GM18502 (cell line): ENCODE results near the gene ARHGAP26.

Experiments used
- ATAC-seq: cut with Tn5 transposase; IDR thresholded peaks from one replicate; pipeline ENCODE4 v1.9.1; 2021; ENCODE audit warnings: mild to moderate bottlenecking; ENCODE audit not compliant: unreplicated experiment, poor library complexity

Gene ARHGAP26

GRCh38 chr5:143119291-143119769 lies 349.2 kb downstream of the ARHGAP26 start:
- peak; percentile 66 for ATAC-seq

GRCh38 chr5:143119881-143120341 lies 349.7 kb downstream of the ARHGAP26 start:
- ATAC-seq, result no peak

GRCh38 chr5:143120460-143121134 lies 350.4 kb downstream of the ARHGAP26 start:
- ATAC-seq, result no peak

GRCh38 chr5:143121135-143121475 lies 350.9 kb downstream of the ARHGAP26 start:
- no peak for ATAC-seq

- peak; percentile 48 for ATAC-seq
Observed at GRCh38 chr5:143124593-143124992, 354.4 kb downstream of the ARHGAP26 start.

- no peak for ATAC-seq
Observed at GRCh38 chr5:143126174-143127019, 356.2 kb downstream of the ARHGAP26 start.

- ATAC-seq, result no peak
Observed at GRCh38 chr5:143128412-143129071, 358.4 kb downstream of the ARHGAP26 start.

- no peak for ATAC-seq
Observed at GRCh38 chr5:143129203-143129602, 359.0 kb downstream of the ARHGAP26 start.

- ATAC-seq, result no peak
Observed at GRCh38 chr5:143129910-143130612, 359.9 kb downstream of the ARHGAP26 start.

- no peak for ATAC-seq
Observed at GRCh38 chr5:143130613-143131305, 360.6 kb downstream of the ARHGAP26 start.

- ATAC-seq, result peak; percentile 57
Observed at GRCh38 chr5:143131972-143132371, 361.8 kb downstream of the ARHGAP26 start.

GRCh38 chr5:143132739-143133138 lies 362.6 kb downstream of the ARHGAP26 start:
- ATAC-seq, result no peak

GRCh38 chr5:143133721-143134120 lies 363.5 kb downstream of the ARHGAP26 start:
- ATAC-seq, result no peak

GRCh38 chr5:143134269-143134668 lies 364.1 kb downstream of the ARHGAP26 start:
- ATAC-seq, result no peak

- peak; percentile 72 for ATAC-seq
Observed at GRCh38 chr5:143134900-143135299, 364.7 kb downstream of the ARHGAP26 start.

- ATAC-seq, result no peak
Observed at GRCh38 chr5:143135832-143136551, 365.8 kb downstream of the ARHGAP26 start.

GRCh38 chr5:143138839-143139238 lies 368.7 kb downstream of the ARHGAP26 start:
- ATAC-seq, result no peak

- no peak for ATAC-seq
Observed at GRCh38 chr5:143139585-143139984, 369.4 kb downstream of the ARHGAP26 start.
